ENCODE data around the gene ANKRD39. TPM values are rescaled to one million over a fixed set of nuclear protein-coding genes. Genes with fewer than 3 reads are reported as not detected.

ANKRD39 gene
- total and polyA plus RNA-seq, 10 of the 15 experiments (the other 5 are each of a cell fraction or from before 2014, with no cell fraction given), result 7.4 to 36.2 (median 23.7) TPM

DNA sequence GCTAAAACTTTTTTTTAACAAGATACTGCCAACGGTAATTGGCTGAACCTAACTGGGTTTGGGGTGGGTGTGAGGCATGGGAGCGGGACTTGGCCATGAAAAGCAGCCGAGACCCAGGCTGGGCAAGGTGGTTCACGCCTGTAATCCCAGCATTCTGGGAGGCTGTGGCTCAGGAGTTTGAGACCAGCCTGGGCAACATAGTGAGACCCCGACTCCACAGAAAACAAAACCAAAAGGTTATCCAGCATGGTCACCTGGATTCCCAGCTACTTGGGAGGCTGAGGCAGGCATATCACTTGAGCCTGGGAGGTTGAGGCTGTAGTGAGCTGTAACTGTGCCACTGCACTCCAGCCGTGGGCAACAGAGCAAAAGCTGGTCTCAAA is 23.1 kb upstream of the ANKRD39 start:
- ChIA-PET POLR2A (interaction anchor here (0.6 kb wide), 3 partner anchors 23 to 1477 kb away, joined by 4 to 5 read pairs (median 4); partner anchors contain the start of gene ANKRD39), CTCF (interaction anchor here (1.0 to 1.7 kb wide), 2 partner anchors 10 to 23 kb away, joined by 3 to 7 read pairs; partner anchors contain the start of gene ANKRD39), RAD21 (ENCODE audit: unreplicated experiment) (interaction anchor here (0.7 to 2.4 kb wide), 2 partner anchors 23 to 715 kb away, joined by 3 to 7 read pairs; partner anchors contain the start of gene ANKRD39), SMC1A (ENCODE audit: uncharacterized antibody, unreplicated experiment) (no interaction called here)
- Histone ChIP-seq H3K9ac (ENCODE audit: control insufficient read depth, insufficient read depth, low read length) (no peak overlapping the region), H3K27me3 (replicated peaks in 1 of 2; ENCODE audit: control insufficient read depth in 2 of 2, insufficient read depth in 2 of 2, low read length in 1 of 2) (no peaks in the 10 kb centered on the region), H3K4me1 (ENCODE audit: control insufficient read depth, insufficient read depth, low read length) (peaks cover under 1% of the 10 kb centered on the region), H3K27ac (ENCODE audit: control insufficient read depth, insufficient read depth) (no peak overlapping the region), H3K4me2 (ENCODE audit: control insufficient read depth, insufficient read depth) (no peak overlapping the region), H3K36me3 (ENCODE audit: control insufficient read depth in 2 of 2, insufficient read depth in 2 of 2, low read length in 1 of 2) (no peaks in the 10 kb centered on the region), H4K20me1 (ENCODE audit: control insufficient read depth, insufficient read depth) (no peaks in the 10 kb centered on the region), H2AFZ (ENCODE audit: control insufficient read depth, low read depth, low read length) (no peak overlapping the region), H3K79me2 (ENCODE audit: control insufficient read depth, insufficient read depth, low read length) (no peaks in the 10 kb centered on the region), H3K4me3 (no peak overlapping the region), H3K9me3 (replicated peaks; ENCODE audit: control insufficient read depth, insufficient read depth, low read length) (no peaks in the 10 kb centered on the region)
- BruUV-seq (replicated peaks), result no TSS peak
- DNase-seq (ENCODE audit: low read depth, low spot score), result no peak
- TF ChIP-seq, protein P1, sequence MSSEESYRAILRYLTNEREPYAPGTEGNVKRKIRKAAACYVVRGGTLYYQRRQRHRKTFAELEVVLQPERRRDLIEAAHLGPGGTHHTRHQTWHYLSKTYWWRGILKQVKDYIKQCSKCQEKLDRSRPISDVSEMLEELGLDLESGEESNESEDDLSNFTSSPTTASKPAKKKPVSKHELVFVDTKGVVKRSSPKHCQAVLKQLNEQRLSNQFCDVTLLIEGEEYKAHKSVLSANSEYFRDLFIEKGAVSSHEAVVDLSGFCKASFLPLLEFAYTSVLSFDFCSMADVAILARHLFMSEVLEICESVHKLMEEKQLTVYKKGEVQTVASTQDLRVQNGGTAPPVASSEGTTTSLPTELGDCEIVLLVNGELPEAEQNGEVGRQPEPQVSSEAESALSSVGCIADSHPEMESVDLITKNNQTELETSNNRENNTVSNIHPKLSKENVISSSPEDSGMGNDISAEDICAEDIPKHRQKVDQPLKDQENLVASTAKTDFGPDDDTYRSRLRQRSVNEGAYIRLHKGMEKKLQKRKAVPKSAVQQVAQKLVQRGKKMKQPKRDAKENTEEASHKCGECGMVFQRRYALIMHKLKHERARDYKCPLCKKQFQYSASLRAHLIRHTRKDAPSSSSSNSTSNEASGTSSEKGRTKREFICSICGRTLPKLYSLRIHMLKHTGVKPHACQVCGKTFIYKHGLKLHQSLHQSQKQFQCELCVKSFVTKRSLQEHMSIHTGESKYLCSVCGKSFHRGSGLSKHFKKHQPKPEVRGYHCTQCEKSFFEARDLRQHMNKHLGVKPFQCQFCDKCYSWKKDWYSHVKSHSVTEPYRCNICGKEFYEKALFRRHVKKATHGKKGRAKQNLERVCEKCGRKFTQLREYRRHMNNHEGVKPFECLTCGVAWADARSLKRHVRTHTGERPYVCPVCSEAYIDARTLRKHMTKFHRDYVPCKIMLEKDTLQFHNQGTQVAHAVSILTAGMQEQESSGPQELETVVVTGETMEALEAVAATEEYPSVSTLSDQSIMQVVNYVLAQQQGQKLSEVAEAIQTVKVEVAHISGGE (CRISPR knock-in tag; IDR thresholded peaks at IDR 0.05), result no peak
- no peak for TF ChIP-seq TCF12 (IDR thresholded peaks at IDR 0.05; ENCODE audit: low read depth, low read length)
- TF ChIP-seq KLF5 (IDR thresholded peaks at IDR 0.05; ENCODE audit: partially characterized antibody), result no peak
- TF ChIP-seq, protein P2, sequence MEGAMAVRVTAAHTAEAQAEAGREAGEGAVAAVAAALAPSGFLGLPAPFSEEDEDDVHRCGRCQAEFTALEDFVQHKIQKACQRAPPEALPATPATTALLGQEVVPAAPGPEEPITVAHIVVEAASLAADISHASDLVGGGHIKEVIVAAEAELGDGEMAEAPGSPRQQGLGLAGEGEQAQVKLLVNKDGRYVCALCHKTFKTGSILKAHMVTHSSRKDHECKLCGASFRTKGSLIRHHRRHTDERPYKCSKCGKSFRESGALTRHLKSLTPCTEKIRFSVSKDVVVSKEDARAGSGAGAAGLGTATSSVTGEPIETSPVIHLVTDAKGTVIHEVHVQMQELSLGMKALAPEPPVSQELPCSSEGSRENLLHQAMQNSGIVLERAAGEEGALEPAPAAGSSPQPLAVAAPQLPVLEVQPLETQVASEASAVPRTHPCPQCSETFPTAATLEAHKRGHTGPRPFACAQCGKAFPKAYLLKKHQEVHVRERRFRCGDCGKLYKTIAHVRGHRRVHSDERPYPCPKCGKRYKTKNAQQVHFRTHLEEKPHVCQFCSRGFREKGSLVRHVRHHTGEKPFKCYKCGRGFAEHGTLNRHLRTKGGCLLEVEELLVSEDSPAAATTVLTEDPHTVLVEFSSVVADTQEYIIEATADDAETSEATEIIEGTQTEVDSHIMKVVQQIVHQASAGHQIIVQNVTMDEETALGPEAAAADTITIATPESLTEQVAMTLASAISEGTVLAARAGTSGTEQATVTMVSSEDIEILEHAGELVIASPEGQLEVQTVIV (IDR thresholded peaks at IDR 0.05; ENCODE audit: borderline replicate concordance, partially characterized antibody), result no peak
- TF ChIP-seq, protein P3, sequence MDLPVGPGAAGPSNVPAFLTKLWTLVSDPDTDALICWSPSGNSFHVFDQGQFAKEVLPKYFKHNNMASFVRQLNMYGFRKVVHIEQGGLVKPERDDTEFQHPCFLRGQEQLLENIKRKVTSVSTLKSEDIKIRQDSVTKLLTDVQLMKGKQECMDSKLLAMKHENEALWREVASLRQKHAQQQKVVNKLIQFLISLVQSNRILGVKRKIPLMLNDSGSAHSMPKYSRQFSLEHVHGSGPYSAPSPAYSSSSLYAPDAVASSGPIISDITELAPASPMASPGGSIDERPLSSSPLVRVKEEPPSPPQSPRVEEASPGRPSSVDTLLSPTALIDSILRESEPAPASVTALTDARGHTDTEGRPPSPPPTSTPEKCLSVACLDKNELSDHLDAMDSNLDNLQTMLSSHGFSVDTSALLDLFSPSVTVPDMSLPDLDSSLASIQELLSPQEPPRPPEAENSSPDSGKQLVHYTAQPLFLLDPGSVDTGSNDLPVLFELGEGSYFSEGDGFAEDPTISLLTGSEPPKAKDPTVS (IDR thresholded peaks at IDR 0.05; ENCODE audit: low read depth, low read length), result no peak
- no peak for TF ChIP-seq NFYA (IDR thresholded peaks at IDR 0.05; ENCODE audit: borderline replicate concordance, low read depth, low read length)
- no peak for TF ChIP-seq BRCA1 (IDR thresholded peaks at IDR 0.05; ENCODE audit: low read depth, low read length)
- TF ChIP-seq YBX1 (IDR thresholded peaks at IDR 0.05), result no peak
- no peak for TF ChIP-seq SMAD1 (IDR thresholded peaks at IDR 0.05; ENCODE audit: low read depth, partially characterized antibody)
- no peak for TF ChIP-seq NFYB (IDR thresholded peaks at IDR 0.05; ENCODE audit: insufficient read depth, low read depth, low read length)
- no peak for FAIRE-seq
- 27% methylated on average over 6 of the region's 6 CpGs for WGBS (ENCODE audit: insufficient coverage, insufficient replicate concordance, low lambda C conversion rate, missing lambda C conversion rate)
- in situ Hi-C loops (cut with MboI) (no loop called here), intact Hi-C loops (cut with micrococcal nuclease; ENCODE audit: unreplicated experiment) (no loop called here)
- ATAC-seq, result no peak

All from GM12878 (cell line).